BJ (cell line): ENCODE measurements around the gene SORL1. TPM values are rescaled to one million over a fixed set of nuclear protein-coding genes. Genes with fewer than 3 reads are reported as not detected.

Experiments
- CTCF ChIA-PET: fragments of 350-600 bp; formaldehyde crosslinking; extraction: SDS; loops from one replicate; lab custom pipeline; 2021; ENCODE audit warnings: antibody characterized with exemption, inconsistent platforms; lab: Yijun Ruan, JAX
- POLR2A ChIA-PET: fragments of 300-600 bp; sonication (Branson Sonifier 250); formaldehyde crosslinking; extraction: SDS; loops from one replicate; lab custom pipeline; 2021; ENCODE audit warnings: antibody characterized with exemption; lab: Charles Lee
- DNase-seq: peaks from one replicate; pipeline ENCODE4 v3.0.0-alpha.2; 2011; ENCODE audit warnings: low read depth
- H3K27me3 ChIP-seq: 2 replicates; pipeline ENCODE4 v1.6.0; 2011; ENCODE audit warnings: low read length; ENCODE audit not compliant: control insufficient read depth, insufficient read depth
- H3K36me3 ChIP-seq: 2 replicates; pipeline ENCODE4 v1.5.1; 2011; ENCODE audit warnings: low read length; ENCODE audit not compliant: control insufficient read depth, insufficient read depth
- H3K4me3 ChIP-seq: 2 replicates; pipeline ENCODE4 v1.5.1; 2011; ENCODE audit warnings: low read depth, mild to moderate bottlenecking, control low read depth, low read length
- polyA plus RNA-seq: library from polyadenylated mRNA; depleted of rRNA; stranded (reverse); fragments of >200 nt; gene quantifications from 2 replicates; pipeline ENCODE4 v1.2.3, GENCODE V29; 2011
- TF ChIP-seq, protein P1 (sequence below): IDR thresholded peaks from 2 replicates; pipeline ENCODE4 v1.5.1; 2011; ENCODE audit warnings: low read depth, mild to moderate bottlenecking, control low read depth, inconsistent platforms, low read length, moderate library complexity; ENCODE audit not compliant: insufficient read depth

The SORL1 gene
- polyA plus RNA-seq, 1 experiment, result 1.4 TPM

DNA sequence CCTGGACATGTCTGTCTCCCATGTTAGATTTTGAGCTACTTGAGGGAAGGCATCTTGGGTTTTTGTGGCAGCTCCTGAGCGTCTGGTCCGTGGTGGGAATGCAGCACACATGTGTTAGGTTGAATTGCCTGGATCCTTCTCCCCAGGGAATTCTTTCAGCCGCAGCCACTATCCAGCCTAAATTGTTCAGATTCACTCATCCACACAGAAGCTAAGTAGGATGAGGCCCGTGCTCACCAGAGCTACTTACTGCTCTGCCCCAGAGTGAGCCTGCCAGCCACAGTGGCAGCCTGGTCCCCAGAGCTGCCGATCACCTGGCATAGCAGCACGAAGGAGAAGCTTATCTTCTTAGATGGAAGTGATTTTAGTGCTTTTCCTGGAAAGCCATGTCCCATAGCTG lies 35.1 kb downstream of the SORL1 start:
- Histone ChIP-seq H3K27me3 (no peaks in the 10 kb centered on the region; the same call in 1 of the 2 replicates), H3K4me3 (no peak overlapping the region), H3K36me3 (no peaks in the 10 kb centered on the region)
- ChIA-PET CTCF (no interaction called here), POLR2A (no interaction called here)
- no peak for DNase-seq
- TF ChIP-seq, protein P1, sequence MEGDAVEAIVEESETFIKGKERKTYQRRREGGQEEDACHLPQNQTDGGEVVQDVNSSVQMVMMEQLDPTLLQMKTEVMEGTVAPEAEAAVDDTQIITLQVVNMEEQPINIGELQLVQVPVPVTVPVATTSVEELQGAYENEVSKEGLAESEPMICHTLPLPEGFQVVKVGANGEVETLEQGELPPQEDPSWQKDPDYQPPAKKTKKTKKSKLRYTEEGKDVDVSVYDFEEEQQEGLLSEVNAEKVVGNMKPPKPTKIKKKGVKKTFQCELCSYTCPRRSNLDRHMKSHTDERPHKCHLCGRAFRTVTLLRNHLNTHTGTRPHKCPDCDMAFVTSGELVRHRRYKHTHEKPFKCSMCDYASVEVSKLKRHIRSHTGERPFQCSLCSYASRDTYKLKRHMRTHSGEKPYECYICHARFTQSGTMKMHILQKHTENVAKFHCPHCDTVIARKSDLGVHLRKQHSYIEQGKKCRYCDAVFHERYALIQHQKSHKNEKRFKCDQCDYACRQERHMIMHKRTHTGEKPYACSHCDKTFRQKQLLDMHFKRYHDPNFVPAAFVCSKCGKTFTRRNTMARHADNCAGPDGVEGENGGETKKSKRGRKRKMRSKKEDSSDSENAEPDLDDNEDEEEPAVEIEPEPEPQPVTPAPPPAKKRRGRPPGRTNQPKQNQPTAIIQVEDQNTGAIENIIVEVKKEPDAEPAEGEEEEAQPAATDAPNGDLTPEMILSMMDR, result no peak

DNA sequence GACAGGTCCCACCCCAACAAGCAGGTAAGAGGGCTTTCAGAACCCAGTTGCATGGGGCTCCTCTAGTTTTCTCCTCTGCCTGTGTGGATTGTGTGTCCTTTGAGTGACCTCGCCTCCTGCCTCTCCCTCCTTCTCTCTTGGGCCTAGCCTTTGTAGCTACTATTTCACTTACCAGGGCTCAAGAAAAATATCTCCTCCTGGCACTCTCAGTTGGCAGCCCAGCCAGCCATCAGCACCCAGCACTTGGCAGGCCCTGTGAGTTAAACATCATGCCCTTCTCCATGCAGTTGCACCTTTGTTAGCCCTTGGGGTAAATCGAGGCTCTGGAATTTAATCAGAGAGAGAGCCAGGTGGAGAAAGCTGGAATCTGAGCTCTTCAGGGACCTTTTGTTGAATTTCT lies 36.1 kb downstream of the SORL1 start:
- ChIA-PET POLR2A (no interaction called here), CTCF (interaction anchor here (0.7 kb wide), 1 partner anchor 194 kb away, joined by 3 read pairs; no protein-coding TSS in a partner anchor)
- no peak overlapping the region for H3K4me3 ChIP-seq

DNA sequence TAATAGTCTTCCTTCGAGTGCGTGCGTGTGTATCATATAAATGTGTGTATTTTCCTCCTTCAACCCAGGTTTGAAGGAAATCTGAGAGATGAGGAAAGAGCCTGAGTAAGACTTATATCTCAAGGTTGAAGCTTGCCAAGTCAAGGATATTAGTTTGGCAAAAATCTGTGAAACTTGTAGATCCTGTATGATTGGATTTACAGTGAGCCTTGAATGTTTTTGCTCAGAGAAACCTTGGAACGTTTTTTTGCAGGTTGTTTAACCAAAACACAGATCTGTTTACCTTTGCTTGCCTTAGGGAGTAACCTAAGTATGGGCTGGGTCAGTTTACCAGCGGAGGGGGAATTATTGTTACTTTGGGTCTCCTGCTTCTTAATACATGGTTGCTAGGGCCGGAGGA lies 36.5 kb downstream of the SORL1 start:
- POLR2A ChIA-PET, result no interaction called here
- CTCF ChIA-PET, result no interaction called here

More for the DNA sequence above, 36.1 kb downstream of the SORL1 start:
- Histone ChIP-seq H3K36me3 (no peaks in the 10 kb centered on the region), H3K27me3 (no peaks in the 10 kb centered on the region; the same call in 1 of the 2 replicates)
- TF ChIP-seq, protein P1, result no peak
- DNase-seq, result no peak

DNA sequence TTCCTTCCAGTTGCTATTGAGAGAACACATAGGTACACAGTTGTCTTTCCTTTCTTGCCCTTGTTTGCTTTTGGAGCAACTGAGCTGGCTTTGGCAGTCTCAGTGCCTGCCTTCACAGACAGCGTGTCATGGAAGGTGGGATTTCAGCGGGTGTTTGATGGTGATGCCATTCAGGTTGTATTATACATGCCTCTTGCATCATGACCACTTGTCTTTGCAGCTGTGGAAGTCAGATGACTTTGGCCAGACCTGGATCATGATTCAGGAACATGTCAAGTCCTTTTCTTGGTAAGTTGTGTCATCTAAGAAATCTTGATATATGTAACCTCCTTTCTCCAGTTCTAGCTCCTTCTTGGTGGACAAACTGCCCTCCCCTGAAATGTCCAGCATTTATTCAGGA lies 37.7 kb downstream of the SORL1 start:
- no peak overlapping the region for H3K4me3 ChIP-seq
- H3K36me3 ChIP-seq, result no peaks in the 10 kb centered on the region
- ChIA-PET CTCF (interaction anchor here (1.0 kb wide), 1 partner anchor 10 kb away, joined by 3 read pairs; no protein-coding TSS in a partner anchor), POLR2A (no interaction called here)
- TF ChIP-seq, protein P1, result no peak
- H3K27me3 ChIP-seq, result no peaks in the 10 kb centered on the region; the same call in 1 of the 2 replicates
- DNase-seq, result no peak

More for the DNA sequence above, 36.5 kb downstream of the SORL1 start:
- Histone ChIP-seq H3K27me3 (no peaks in the 10 kb centered on the region; the same call in 1 of the 2 replicates), H3K36me3 (no peaks in the 10 kb centered on the region), H3K4me3 (no peak overlapping the region)
- TF ChIP-seq, protein P1, result no peak
- DNase-seq, result no peak

DNA sequence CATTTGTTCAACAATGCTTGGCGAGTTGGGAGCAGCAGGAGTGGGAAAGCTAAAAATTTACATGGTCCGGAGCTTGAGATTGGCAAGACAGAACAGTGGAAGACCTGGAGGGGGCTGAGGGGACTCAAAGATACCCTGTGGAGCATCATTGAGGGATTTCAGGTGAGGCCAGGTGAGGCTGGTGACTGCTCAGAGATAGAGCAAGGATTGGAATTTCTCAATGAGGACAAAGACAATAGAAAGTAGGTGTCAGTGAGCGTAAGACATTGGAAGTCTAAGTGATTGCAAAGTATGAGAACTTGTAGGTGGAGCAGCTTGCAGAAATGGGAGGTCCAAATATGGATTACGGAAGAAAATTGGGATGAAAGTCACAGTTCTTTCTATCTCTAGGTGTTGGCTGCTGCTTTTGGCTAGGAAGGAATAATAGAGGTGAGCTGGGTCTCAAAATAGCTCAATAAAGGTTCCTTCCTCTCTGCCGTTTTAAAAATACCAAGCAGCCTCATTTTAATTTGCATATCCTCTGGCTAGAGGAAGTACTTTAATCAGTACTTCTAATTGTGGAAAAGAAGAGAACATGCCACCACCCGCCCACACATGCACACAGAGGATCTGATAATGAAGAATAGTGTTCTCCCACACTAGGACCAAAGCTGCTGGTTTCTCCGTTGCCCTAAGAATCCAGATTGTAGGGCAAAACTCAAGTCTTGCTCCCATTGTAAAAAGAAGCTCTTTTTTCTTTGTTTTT lies 42.4 kb downstream of the SORL1 start:
- no peak overlapping the region for H3K4me3 ChIP-seq
- DNase-seq, result no peak
- no peaks in the 10 kb centered on the region; the same call in none of the 2 replicates for H3K27me3 ChIP-seq
- H3K36me3 ChIP-seq, result no peaks in the 10 kb centered on the region
- TF ChIP-seq, protein P1, result no peak
- ChIA-PET POLR2A (no interaction called here), CTCF (interaction anchor here (1.6 kb wide), 1 partner anchor 18 kb away, joined by 3 read pairs; no protein-coding TSS in a partner anchor)
